HL-60 (cell line): ENCODE measurements around the gene BACH1.
A peak's percentile ranks its signal among the peaks of the same experiment; 100 is the strongest.

Experiments
- DNase-seq, 2 experiments: peaks; one replicate each; pipeline ENCODE4 v3.0.0-alpha.2; 2010 to 2020; ENCODE audit warnings: low read depth in 1 of 2, low spot score in 1 of 2
- H3K27ac ChIP-seq: fragments of 250-450 bp; sonication (Bioruptor Pico); replicated peaks from 2 replicates; pipeline ENCODE4 v1.5.1; 2020; ENCODE audit warnings: mild to moderate bottlenecking, moderate library complexity
- H3K27me3 ChIP-seq: fragments of 250-450 bp; sonication (Bioruptor Pico); 2 replicates; pipeline ENCODE4 v1.5.1; 2021; ENCODE audit warnings: mild to moderate bottlenecking, moderate library complexity; ENCODE audit not compliant: insufficient read depth, poor library complexity, severe bottlenecking
- H3K4me3 ChIP-seq: replicated peaks from 2 replicates; pipeline ENCODE4 v1.5.1; 2011; ENCODE audit warnings: mild to moderate bottlenecking, control low read depth, low read length; ENCODE audit not compliant: insufficient read depth
- CTCF ChIP-seq: IDR thresholded peaks from one replicate; pipeline ENCODE4 v1.5.1; 2011; ENCODE audit warnings: low read length, control low read depth, inconsistent platforms; ENCODE audit not compliant: insufficient read depth
- GABPA ChIP-seq: IDR thresholded peaks from 2 replicates; pipeline ENCODE4 v1.6.1; 2012; ENCODE audit warnings: low read depth
- POLR2AphosphoS5 ChIP-seq: IDR thresholded peaks from 2 replicates; pipeline ENCODE4 v1.6.1; 2012; ENCODE audit warnings: low read depth
- REST ChIP-seq: IDR thresholded peaks from 2 replicates; pipeline ENCODE4 v1.6.1; 2012; ENCODE audit warnings: low read depth; ENCODE audit not compliant: insufficient replicate concordance
- SPI1 ChIP-seq: IDR thresholded peaks from 2 replicates; pipeline ENCODE4 v1.6.1; 2012; ENCODE audit warnings: low read depth, mild to moderate bottlenecking, borderline replicate concordance

Gene BACH1

GRCh38 chr21:29368906-29369305 lies 70.2 kb downstream of the BACH1 start:
- no peak for TF ChIP-seq CTCF
- TF ChIP-seq POLR2AphosphoS5, result no peak
- no peak for TF ChIP-seq GABPA
- TF ChIP-seq REST, result no peak
- no peak for TF ChIP-seq SPI1
- H3K27ac ChIP-seq, result no peak overlapping the region
- no peak for DNase-seq

DNA sequence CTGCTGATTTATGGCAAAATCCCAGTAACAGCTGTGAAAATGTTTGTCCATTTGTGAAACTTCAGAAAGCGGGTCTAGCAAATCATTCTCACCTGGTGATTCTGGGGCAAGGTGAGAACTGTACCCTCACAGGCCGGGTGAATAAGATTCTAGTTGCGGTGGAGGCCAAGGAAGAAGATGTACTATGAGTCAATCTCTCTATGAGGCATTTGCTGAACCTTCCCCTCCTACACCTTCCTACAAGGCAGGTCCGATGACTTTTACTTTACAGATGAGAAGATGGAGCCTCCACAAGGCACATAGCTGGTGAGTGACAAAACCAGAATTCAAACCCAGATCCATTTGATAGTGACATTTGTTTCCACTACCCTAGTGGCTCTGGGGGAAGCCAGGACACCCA lies 72.7 kb downstream of the BACH1 start:
- Histone ChIP-seq H3K27ac (no peak overlapping the region), H3K4me3 (no peak overlapping the region), H3K27me3 (no peaks in the 10 kb centered on the region)
- no peak for TF ChIP-seq GABPA
- TF ChIP-seq POLR2AphosphoS5, result no peak
- no peak for TF ChIP-seq SPI1
- no peak for TF ChIP-seq CTCF
- TF ChIP-seq REST, result no peak
- no peak for DNase-seq

More at GRCh38 chr21:29368906-29369305, 70.2 kb downstream of the BACH1 start:
- H3K27me3 ChIP-seq, result no peaks in the 10 kb centered on the region
- H3K4me3 ChIP-seq, result no peak overlapping the region

GRCh38 chr21:29372063-29372802 lies 73.5 kb downstream of the BACH1 start:
- Histone ChIP-seq H3K4me3 (no peak overlapping the region), H3K27me3 (no peaks in the 10 kb centered on the region), H3K27ac (no peak overlapping the region)
- TF ChIP-seq CTCF, result peak; percentile 42
- no peak for TF ChIP-seq POLR2AphosphoS5
- DNase-seq, result peak; percentile 50 to 71

GRCh38 chr21:29374481-29374880 lies 75.8 kb downstream of the BACH1 start:
- H3K27ac ChIP-seq, result no peak overlapping the region
- H3K27me3 ChIP-seq, result no peaks in the 10 kb centered on the region
- no peak overlapping the region for H3K4me3 ChIP-seq
- TF ChIP-seq POLR2AphosphoS5 (no peak), CTCF (no peak), GABPA (no peak), REST (no peak), SPI1 (no peak)
- DNase-seq, result no peak
